CD4-positive, alpha-beta T cell (primary cell): ENCODE data around the gene TTC34. TPM values are rescaled to one million over a fixed set of nuclear protein-coding genes. Genes with fewer than 3 reads are reported as not detected.

Source experiments
- ATAC-seq: fragments of 200-7000 bp; cut with Tn5 transposase; one replicate; pipeline ENCODE4 v1.10.0; 2022; ENCODE audit warnings: mild to moderate bottlenecking; ENCODE audit not compliant: poor library complexity
- CTCF ChIA-PET: fragments of 350-600 bp; sonication (Branson Sonifier 250); formaldehyde crosslinking; loops from one replicate; lab custom pipeline; 2021; ENCODE audit warnings: antibody characterized with exemption, inconsistent platforms; lab: Charles Lee
- POLR2A ChIA-PET: fragments of 350-600 bp; sonication (Branson Sonifier 250); formaldehyde crosslinking; loops from one replicate; lab custom pipeline; 2021; ENCODE audit warnings: antibody characterized with exemption, inconsistent platforms; lab: Charles Lee
- DNase-seq, 14 experiments: peaks; one replicate each; pipeline ENCODE4 v3.0.0-alpha.2; 2013 to 2020; ENCODE audit warnings: mixed read lengths in 2 of 14
- H3K27ac ChIP-seq, 2 donors: one replicate each; pipeline versions ENCODE4 v1.5.1 to v1.7.0; 2013; ENCODE audit warnings: low read length in 2 of 2, low read depth in 1 of 2, mild to moderate bottlenecking in 1 of 2
- H3K27me3 ChIP-seq, 2 experiments: 1 replicate in 1 of 2; 2 replicates in 1 of 2; pipeline versions ENCODE4 v1.6.1 to v1.7.0; 2013; ENCODE audit warnings: low read length in 2 of 2, control low read depth in 1 of 2, mild to moderate bottlenecking in 1 of 2, moderate library complexity in 1 of 2; ENCODE audit not compliant: insufficient read depth in 2 of 2, control insufficient read depth in 1 of 2
- H3K36me3 ChIP-seq: one replicate; pipeline ENCODE4 v1.6.1; 2013; ENCODE audit warnings: low read length, control low read depth; ENCODE audit not compliant: insufficient read depth
- H3K4me1 ChIP-seq: one replicate; pipeline ENCODE4 v1.6.1; 2013; ENCODE audit warnings: low read length, control low read depth; ENCODE audit not compliant: insufficient read depth
- H3K4me3 ChIP-seq: one replicate; pipeline ENCODE4 v1.5.1; 2013; ENCODE audit warnings: mild to moderate bottlenecking, low read length, moderate library complexity
- H3K9me3 ChIP-seq, 2 experiments: 1 replicate in 1 of 2; 2 replicates in 1 of 2; pipeline versions ENCODE4 v1.6.1 to v1.7.0; 2013; ENCODE audit warnings: low read length in 2 of 2, mild to moderate bottlenecking in 2 of 2, control low read depth in 1 of 2, moderate library complexity in 1 of 2; ENCODE audit not compliant: control insufficient read depth in 1 of 2, insufficient read depth in 1 of 2
- H3K27ac Mint-ChIP-seq: one replicate; pipeline ENCODE4 v1.8.0; 2020; ENCODE audit warnings: mixed read lengths
- H3K27me3 Mint-ChIP-seq: one replicate; pipeline ENCODE4 v1.8.0; 2021; ENCODE audit warnings: mixed read lengths
- H3K36me3 Mint-ChIP-seq: one replicate; pipeline ENCODE4 v1.8.0; 2021; ENCODE audit warnings: low read depth, mixed read lengths
- H3K4me1 Mint-ChIP-seq: one replicate; pipeline ENCODE4 v1.8.0; 2021; ENCODE audit warnings: low read depth, mixed read lengths
- H3K4me3 Mint-ChIP-seq: one replicate; pipeline ENCODE4 v1.8.0; 2020; ENCODE audit warnings: mild to moderate bottlenecking, mixed read lengths
- H3K9me3 Mint-ChIP-seq: one replicate; pipeline ENCODE4 v1.8.0; 2020; ENCODE audit warnings: mixed read lengths
- intact Hi-C, 2 experiments: fragments of 100-400 bp; cut with DNase I in 1 of 2; cut with micrococcal nuclease in 1 of 2; formaldehyde crosslinking; loops; one replicate each; pipeline versions ENCODE4 v1.15.1 to v1.9.0; 2023 to 2025; cut with DNase I, micrococcal nuclease
- total RNA-seq, 174 experiments: library from RNA in 2 of 174; stranded (reverse) in 2 of 174; gene quantifications; one replicate each; pipeline ENCODE4 v1.2.3 and lab custom pipeline; 2021 to 2026
- TF ChIP-seq, protein P1 (sequence below): fragments of 200-600 bp; IDR thresholded peaks from one replicate; pipeline ENCODE4 v1.8.0; 2022; ENCODE audit warnings: antibody characterized with exemption, mild to moderate bottlenecking

The TTC34 gene
- total RNA-seq, 2 experiments from 2014 or later = 1.3 TPM

GRCh38 chr1:2602311-2602835 is 199.1 kb downstream of the TTC34 start:
- no peak overlapping the region for H3K27ac ChIP-seq
- ATAC-seq (no peak), DNase-seq (peak in 1 of 14 experiments; percentile 25)
- Mint-ChIP-seq H3K27me3 (no peaks in the 10 kb centered on the region), H3K4me1 (no peaks in the 10 kb centered on the region), H3K36me3 (no peaks in the 10 kb centered on the region), H3K27ac (no peak overlapping the region), H3K4me3 (no peak overlapping the region), H3K9me3 (no peaks in the 10 kb centered on the region)
- peaks cover 0 to 4% of the 10 kb centered on the region in 2 experiments for H3K9me3 ChIP-seq
- POLR2A ChIA-PET = no interaction called here
- CTCF ChIA-PET = no interaction called here
- H3K4me1 ChIP-seq = no peaks in the 10 kb centered on the region
- no peaks in the 10 kb centered on the region for H3K27me3 ChIP-seq
- H3K36me3 ChIP-seq = no peaks in the 10 kb centered on the region
- TF ChIP-seq, protein P1, sequence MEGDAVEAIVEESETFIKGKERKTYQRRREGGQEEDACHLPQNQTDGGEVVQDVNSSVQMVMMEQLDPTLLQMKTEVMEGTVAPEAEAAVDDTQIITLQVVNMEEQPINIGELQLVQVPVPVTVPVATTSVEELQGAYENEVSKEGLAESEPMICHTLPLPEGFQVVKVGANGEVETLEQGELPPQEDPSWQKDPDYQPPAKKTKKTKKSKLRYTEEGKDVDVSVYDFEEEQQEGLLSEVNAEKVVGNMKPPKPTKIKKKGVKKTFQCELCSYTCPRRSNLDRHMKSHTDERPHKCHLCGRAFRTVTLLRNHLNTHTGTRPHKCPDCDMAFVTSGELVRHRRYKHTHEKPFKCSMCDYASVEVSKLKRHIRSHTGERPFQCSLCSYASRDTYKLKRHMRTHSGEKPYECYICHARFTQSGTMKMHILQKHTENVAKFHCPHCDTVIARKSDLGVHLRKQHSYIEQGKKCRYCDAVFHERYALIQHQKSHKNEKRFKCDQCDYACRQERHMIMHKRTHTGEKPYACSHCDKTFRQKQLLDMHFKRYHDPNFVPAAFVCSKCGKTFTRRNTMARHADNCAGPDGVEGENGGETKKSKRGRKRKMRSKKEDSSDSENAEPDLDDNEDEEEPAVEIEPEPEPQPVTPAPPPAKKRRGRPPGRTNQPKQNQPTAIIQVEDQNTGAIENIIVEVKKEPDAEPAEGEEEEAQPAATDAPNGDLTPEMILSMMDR = no peak
- H3K4me3 ChIP-seq = no peak overlapping the region
- intact Hi-C loops = no loop called here

- H3K4me1 Mint-ChIP-seq = no peaks in the 10 kb centered on the region
- H3K27me3 ChIP-seq = no peaks in the 10 kb centered on the region
- H3K27ac ChIP-seq = no peak overlapping the region
- H3K4me3 Mint-ChIP-seq = no peak overlapping the region
- peaks cover 0 to 4% of the 10 kb centered on the region in 2 experiments for H3K9me3 ChIP-seq
- H3K27me3 Mint-ChIP-seq = no peaks in the 10 kb centered on the region
- no peaks in the 10 kb centered on the region for H3K9me3 Mint-ChIP-seq
- H3K36me3 ChIP-seq = no peaks in the 10 kb centered on the region
- no peaks in the 10 kb centered on the region for H3K4me1 ChIP-seq
- POLR2A ChIA-PET = no interaction called here
- H3K27ac Mint-ChIP-seq = no peak overlapping the region
- no peak overlapping the region for H3K4me3 ChIP-seq
- ATAC-seq (no peak), DNase-seq (peak in 1 of 14 experiments; percentile 12)
- TF ChIP-seq, protein P1 = no peak
- intact Hi-C loops = no loop called here
- no peaks in the 10 kb centered on the region for H3K36me3 Mint-ChIP-seq
- CTCF ChIA-PET = no interaction called here
Measured at GRCh38 chr1:2601721-2602303, 199.7 kb downstream of the TTC34 start.

- Histone ChIP-seq H3K4me3 (no peak overlapping the region), H3K9me3 (peaks cover 0 to 4% of the 10 kb centered on the region in 2 experiments), H3K27me3 (no peaks in the 10 kb centered on the region), H3K27ac (no peak overlapping the region), H3K4me1 (no peaks in the 10 kb centered on the region), H3K36me3 (no peaks in the 10 kb centered on the region)
- Mint-ChIP-seq H3K36me3 (no peaks in the 10 kb centered on the region), H3K4me3 (no peak overlapping the region), H3K27me3 (no peaks in the 10 kb centered on the region), H3K9me3 (no peaks in the 10 kb centered on the region), H3K4me1 (no peaks in the 10 kb centered on the region), H3K27ac (no peak overlapping the region)
- ATAC-seq = no peak
- TF ChIP-seq, protein P1 = no peak
- no peak for DNase-seq
- intact Hi-C loops = no loop called here
- CTCF ChIA-PET = no interaction called here
- POLR2A ChIA-PET = no interaction called here
Measured at GRCh38 chr1:2598329-2598931, 203.1 kb downstream of the TTC34 start.
